22Rv1 (cell line): ENCODE data around the gene UNC13D.

Experiments used
- CTCF ChIP-seq: fragments of 450-650 bp; IDR thresholded peaks from 2 replicates; pipeline ENCODE4 v1.5.1; 2017; ENCODE audit warnings: mild to moderate bottlenecking
- ZFX ChIP-seq: fragments of 450-650 bp; IDR thresholded peaks from 2 replicates; pipeline ENCODE4 v1.6.1; 2017; ENCODE audit warnings: antibody characterized with exemption, borderline replicate concordance

GRCh38 chr17:75876190-75876937 lies 32.2 kb upstream of the UNC13D start:
- TF ChIP-seq CTCF (peak; percentile 23), ZFX (no peak)
